HG03439 (cell line): ENCODE measurements around the gene NUP85.
"Not testable (repeated sequence)": the region's sequence is repeated elsewhere in the genome, so short reads cannot be mapped to it uniquely, and the experiment has no call there.

Experiments
- ATAC-seq: cut with Tn5 transposase; IDR thresholded peaks from one replicate; pipeline ENCODE4 v1.9.1; 2021; ENCODE audit warnings: mild to moderate bottlenecking, moderate library complexity; ENCODE audit not compliant: unreplicated experiment

Gene NUP85

GRCh38 chr17:75205037-75205792 lies at the start of gene NUP85:
Gene NUP85, plus strand, starts transcription at chr17:75205679. Its CDS starts 83 bp downstream, at chr17:75205762.
- ATAC-seq = peak; percentile 62

- ATAC-seq = not testable (repeated sequence)
These were observed 47.0 kb upstream of the NUP85 start for GRCh38 chr17:75158480-75158879.

GRCh38 chr17:75159196-75160031 lies 46.1 kb upstream of the NUP85 start:
- no peak for ATAC-seq

GRCh38 chr17:75160211-75160610 lies 45.3 kb upstream of the NUP85 start:
- no peak for ATAC-seq

GRCh38 chr17:75163074-75163473 lies 42.4 kb upstream of the NUP85 start:
- no peak for ATAC-seq

GRCh38 chr17:75164606-75165005 lies 40.9 kb upstream of the NUP85 start:
- not testable (repeated sequence) for ATAC-seq

- ATAC-seq = no peak
These were observed 36.5 kb upstream of the NUP85 start for GRCh38 chr17:75168998-75169397.

- no peak for ATAC-seq
These were observed 32.0 kb upstream of the NUP85 start for GRCh38 chr17:75173526-75173925.

- ATAC-seq = no peak
These were observed 30.5 kb upstream of the NUP85 start for GRCh38 chr17:75174996-75175395.

- ATAC-seq = no peak
These were observed 28.9 kb upstream of the NUP85 start for GRCh38 chr17:75176625-75177024.

- no peak for ATAC-seq
These were observed 27.0 kb upstream of the NUP85 start for GRCh38 chr17:75178453-75178852.

- no peak for ATAC-seq
These were observed 24.4 kb upstream of the NUP85 start for GRCh38 chr17:75181110-75181509.

- ATAC-seq = no peak
These were observed 23.7 kb upstream of the NUP85 start for GRCh38 chr17:75181608-75182318.

- ATAC-seq = peak; percentile 25
These were observed 23.2 kb upstream of the NUP85 start for GRCh38 chr17:75182319-75182568.

GRCh38 chr17:75182569-75183436 lies 22.7 kb upstream of the NUP85 start, which contains the start of gene SUMO2:
Gene SUMO2, minus strand, starts transcription at chr17:75182959. Its CDS starts 125 bp downstream, at chr17:75182834.
- peak; percentile 66 for ATAC-seq

GRCh38 chr17:75183999-75184884 lies 21.2 kb upstream of the NUP85 start:
- ATAC-seq = no peak

GRCh38 chr17:75188614-75189013 lies 16.9 kb upstream of the NUP85 start:
- ATAC-seq = no peak

- no peak for ATAC-seq
These were observed 13.9 kb upstream of the NUP85 start for GRCh38 chr17:75191584-75191983.

GRCh38 chr17:75194879-75195278 lies 10.6 kb upstream of the NUP85 start:
- no peak for ATAC-seq
